Testis (tissue), 3 donors: Measurements from ENCODE around the gene PTER. TPM values are rescaled to one million over a fixed set of nuclear protein-coding genes. Genes with fewer than 3 reads are reported as not detected.
A peak's percentile ranks its signal among the peaks of the same experiment; 100 is the strongest.

ENCODE experiments used
- DNase-seq: peaks from one replicate; pipeline ENCODE4 v3.0.0-alpha.2; 2019
- H3K27ac ChIP-seq, 2 donors: fragments of 200-600 bp; sonication (generic); one replicate each; pipeline ENCODE4 v1.5.1; 2019
- H3K27me3 ChIP-seq: fragments of 200-600 bp; sonication (generic); one replicate; pipeline ENCODE4 v1.5.1; 2019
- H3K36me3 ChIP-seq: fragments of 200-600 bp; sonication (generic); one replicate; pipeline ENCODE4 v1.5.1; 2017; ENCODE audit warnings: low read depth; ENCODE audit errors: missing control alignments
- H3K4me1 ChIP-seq: fragments of 200-600 bp; sonication (generic); one replicate; pipeline ENCODE4 v1.5.1; 2019
- H3K4me3 ChIP-seq, 2 donors: fragments of 200-600 bp; sonication (generic); one replicate each; pipeline ENCODE4 v1.5.1; 2017 to 2019
- H3K9me3 ChIP-seq: fragments of 200-600 bp; sonication (generic); one replicate; pipeline ENCODE4 v1.5.1; 2017
- CTCF ChIP-seq, 3 experiments: fragments of 450-650 bp in 2 of 3; fragments of 200-600 bp in 1 of 3; sonication (generic) in 1 of 3; IDR thresholded peaks; one replicate each; pipeline ENCODE4 v1.5.1; 2016 to 2019; ENCODE audit warnings: antibody characterized with exemption in 3 of 3, mild to moderate bottlenecking in 2 of 3, moderate library complexity in 1 of 3
- POLR2A ChIP-seq: fragments of 450-650 bp; IDR thresholded peaks from one replicate; pipeline ENCODE4 v1.6.1; 2017; ENCODE audit warnings: antibody characterized with exemption, mild to moderate bottlenecking, moderate library complexity
- WGBS, 2 donors: methylation state at CpG; one replicate each; pipeline ENCODE4 v1.1.5; 2018; 5-methylcytosine and 5-hydroxymethylcytosine counted together
- intact Hi-C: fragments of 100-400 bp; cut with DNase I; formaldehyde crosslinking; loops from one replicate; pipeline ENCODE4 v1.15.1; 2023; ENCODE audit warnings: low total_unique reads
- polyA plus RNA-seq: library from polyadenylated mRNA; stranded (reverse); fragments of 350-450 nt; fragmentation: Illumina TruSeq; extraction: RNeasy Lipid Tissue Mini Kit (QIAGEN cat#74804); gene quantifications from one replicate; pipeline ENCODE4 v1.2.3, GENCODE V29; 2014; ENCODE audit warnings: low read depth, low replicate concordance; ENCODE audit not compliant: insufficient read depth
- total RNA-seq, 2 donors: library from RNA; depleted of rRNA; stranded (reverse); fragments of >200 nt; gene quantifications; one replicate each; pipeline ENCODE4 v1.2.3, GENCODE V29; 2016

The PTER gene
- total and polyA plus RNA-seq, 3 donors from 2014 or later = 3.7 to 5.8 (median 4.2) TPM

GRCh38 chr10:16509996-16510395 is 73.2 kb downstream of the PTER start:
- no peaks in the 10 kb centered on the region for H3K4me1 ChIP-seq
- no peaks in the 10 kb centered on the region for H3K9me3 ChIP-seq
- TF ChIP-seq CTCF (IDR thresholded peaks at IDR 0.05) (no peak), POLR2A (no peak)
- no peak overlapping the region for H3K4me3 ChIP-seq
- no peak overlapping the region for H3K27ac ChIP-seq
- DNase-seq = no peak
- H3K27me3 ChIP-seq = no peaks in the 10 kb centered on the region
- 50 to 71% methylated on average over 5 of the region's 5 CpGs for WGBS, 2 donors
- intact Hi-C loops = no loop called here
- H3K36me3 ChIP-seq = no peaks in the 10 kb centered on the region

GRCh38 chr10:16510843-16511242 is 74.0 kb downstream of the PTER start:
- Histone ChIP-seq H3K27me3 (no peaks in the 10 kb centered on the region), H3K27ac (no peak overlapping the region), H3K36me3 (no peaks in the 10 kb centered on the region), H3K4me1 (no peaks in the 10 kb centered on the region), H3K9me3 (no peaks in the 10 kb centered on the region), H3K4me3 (no peak overlapping the region)
- intact Hi-C loops = no loop called here
- 82% methylated on average over 9 of the region's 9 CpGs for WGBS, 2 donors
- DNase-seq = no peak
- TF ChIP-seq POLR2A (no peak), CTCF (IDR thresholded peaks at IDR 0.05) (no peak)

GRCh38 chr10:16518822-16519221 is 82.0 kb downstream of the PTER start:
- Histone ChIP-seq H3K9me3 (no peaks in the 10 kb centered on the region), H3K27me3 (no peaks in the 10 kb centered on the region), H3K4me1 (no peaks in the 10 kb centered on the region), H3K27ac (no peak overlapping the region), H3K36me3 (no peaks in the 10 kb centered on the region), H3K4me3 (no peak overlapping the region)
- no peak for DNase-seq
- intact Hi-C loops = no loop called here
- TF ChIP-seq CTCF (IDR thresholded peaks at IDR 0.05) (peak in 1 of 3 experiments; percentile 24), POLR2A (no peak)
- 34 to 59% methylated on average over 4 of the region's 4 CpGs for WGBS, 2 donors

GRCh38 chr10:16519250-16519907 is 82.6 kb downstream of the PTER start:
- no peaks in the 10 kb centered on the region for H3K27me3 ChIP-seq
- no peak overlapping the region for H3K27ac ChIP-seq
- WGBS, 2 donors = 14 to 19% methylated on average over 23 to 31 of the region's 31 CpGs
- no peaks in the 10 kb centered on the region for H3K4me1 ChIP-seq
- H3K36me3 ChIP-seq = no peaks in the 10 kb centered on the region
- H3K4me3 ChIP-seq = peak overlapping the region in 1 of 2 donors; percentile 0
- TF ChIP-seq POLR2A (no peak), CTCF (IDR thresholded peaks at IDR 0.05) (no peak)
- intact Hi-C loops = no loop called here
- DNase-seq = no peak
- no peaks in the 10 kb centered on the region for H3K9me3 ChIP-seq
